SK-N-SH (cell line): ENCODE data around the gene C4A.

ENCODE experiments used
- GABPA ChIP-seq: IDR thresholded peaks from 2 replicates; pipeline ENCODE4 v1.4.0; 2012; ENCODE audit warnings: low read depth, mild to moderate bottlenecking
- POLR2AphosphoS5 ChIP-seq: IDR thresholded peaks from 2 replicates; pipeline ENCODE4 v1.6.1; 2012; ENCODE audit warnings: low read depth, low read length
- RAD21 ChIP-seq: IDR thresholded peaks from 2 replicates; pipeline ENCODE4 v1.6.1; 2012; ENCODE audit warnings: mild to moderate bottlenecking, low read length
- SMC3 ChIP-seq: IDR thresholded peaks from 2 replicates; pipeline ENCODE4 v1.6.1; 2012; ENCODE audit warnings: low read depth, low read length, improper control_type of control experiment
- YY1 ChIP-seq: IDR thresholded peaks from 2 replicates; pipeline ENCODE4 v1.4.0; 2012; ENCODE audit warnings: low read depth, mild to moderate bottlenecking
- TF ChIP-seq, protein P1 (sequence below): fragments of 200-600 bp; sonication (generic); IDR thresholded peaks from 2 replicates; pipeline ENCODE4 v1.6.1; 2017; ENCODE audit warnings: antibody characterized with exemption, mild to moderate bottlenecking, moderate library complexity
- TF ChIP-seq, protein P2 (sequence below): IDR thresholded peaks from 2 replicates; pipeline ENCODE4 v1.6.1; 2012; ENCODE audit warnings: mild to moderate bottlenecking, low read depth, low read length, moderate library complexity
- TF ChIP-seq, protein P3 (sequence below): fragments of 150-350 bp; IDR thresholded peaks from 2 replicates; pipeline ENCODE4 v1.6.1; 2017; ENCODE audit warnings: antibody characterized with exemption, low read length, low read depth, borderline replicate concordance
- TF ChIP-seq, protein P4 (sequence below): IDR thresholded peaks from 2 replicates; pipeline ENCODE4 v1.4.0; 2012; ENCODE audit warnings: low read depth

- TF ChIP-seq, protein P1, sequence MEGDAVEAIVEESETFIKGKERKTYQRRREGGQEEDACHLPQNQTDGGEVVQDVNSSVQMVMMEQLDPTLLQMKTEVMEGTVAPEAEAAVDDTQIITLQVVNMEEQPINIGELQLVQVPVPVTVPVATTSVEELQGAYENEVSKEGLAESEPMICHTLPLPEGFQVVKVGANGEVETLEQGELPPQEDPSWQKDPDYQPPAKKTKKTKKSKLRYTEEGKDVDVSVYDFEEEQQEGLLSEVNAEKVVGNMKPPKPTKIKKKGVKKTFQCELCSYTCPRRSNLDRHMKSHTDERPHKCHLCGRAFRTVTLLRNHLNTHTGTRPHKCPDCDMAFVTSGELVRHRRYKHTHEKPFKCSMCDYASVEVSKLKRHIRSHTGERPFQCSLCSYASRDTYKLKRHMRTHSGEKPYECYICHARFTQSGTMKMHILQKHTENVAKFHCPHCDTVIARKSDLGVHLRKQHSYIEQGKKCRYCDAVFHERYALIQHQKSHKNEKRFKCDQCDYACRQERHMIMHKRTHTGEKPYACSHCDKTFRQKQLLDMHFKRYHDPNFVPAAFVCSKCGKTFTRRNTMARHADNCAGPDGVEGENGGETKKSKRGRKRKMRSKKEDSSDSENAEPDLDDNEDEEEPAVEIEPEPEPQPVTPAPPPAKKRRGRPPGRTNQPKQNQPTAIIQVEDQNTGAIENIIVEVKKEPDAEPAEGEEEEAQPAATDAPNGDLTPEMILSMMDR = no peak
- TF ChIP-seq GABPA = no peak
- no peak for TF ChIP-seq RAD21
- TF ChIP-seq POLR2AphosphoS5 = no peak
- TF ChIP-seq, protein P2, sequence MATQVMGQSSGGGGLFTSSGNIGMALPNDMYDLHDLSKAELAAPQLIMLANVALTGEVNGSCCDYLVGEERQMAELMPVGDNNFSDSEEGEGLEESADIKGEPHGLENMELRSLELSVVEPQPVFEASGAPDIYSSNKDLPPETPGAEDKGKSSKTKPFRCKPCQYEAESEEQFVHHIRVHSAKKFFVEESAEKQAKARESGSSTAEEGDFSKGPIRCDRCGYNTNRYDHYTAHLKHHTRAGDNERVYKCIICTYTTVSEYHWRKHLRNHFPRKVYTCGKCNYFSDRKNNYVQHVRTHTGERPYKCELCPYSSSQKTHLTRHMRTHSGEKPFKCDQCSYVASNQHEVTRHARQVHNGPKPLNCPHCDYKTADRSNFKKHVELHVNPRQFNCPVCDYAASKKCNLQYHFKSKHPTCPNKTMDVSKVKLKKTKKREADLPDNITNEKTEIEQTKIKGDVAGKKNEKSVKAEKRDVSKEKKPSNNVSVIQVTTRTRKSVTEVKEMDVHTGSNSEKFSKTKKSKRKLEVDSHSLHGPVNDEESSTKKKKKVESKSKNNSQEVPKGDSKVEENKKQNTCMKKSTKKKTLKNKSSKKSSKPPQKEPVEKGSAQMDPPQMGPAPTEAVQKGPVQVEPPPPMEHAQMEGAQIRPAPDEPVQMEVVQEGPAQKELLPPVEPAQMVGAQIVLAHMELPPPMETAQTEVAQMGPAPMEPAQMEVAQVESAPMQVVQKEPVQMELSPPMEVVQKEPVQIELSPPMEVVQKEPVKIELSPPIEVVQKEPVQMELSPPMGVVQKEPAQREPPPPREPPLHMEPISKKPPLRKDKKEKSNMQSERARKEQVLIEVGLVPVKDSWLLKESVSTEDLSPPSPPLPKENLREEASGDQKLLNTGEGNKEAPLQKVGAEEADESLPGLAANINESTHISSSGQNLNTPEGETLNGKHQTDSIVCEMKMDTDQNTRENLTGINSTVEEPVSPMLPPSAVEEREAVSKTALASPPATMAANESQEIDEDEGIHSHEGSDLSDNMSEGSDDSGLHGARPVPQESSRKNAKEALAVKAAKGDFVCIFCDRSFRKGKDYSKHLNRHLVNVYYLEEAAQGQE = no peak
- TF ChIP-seq, protein P3, sequence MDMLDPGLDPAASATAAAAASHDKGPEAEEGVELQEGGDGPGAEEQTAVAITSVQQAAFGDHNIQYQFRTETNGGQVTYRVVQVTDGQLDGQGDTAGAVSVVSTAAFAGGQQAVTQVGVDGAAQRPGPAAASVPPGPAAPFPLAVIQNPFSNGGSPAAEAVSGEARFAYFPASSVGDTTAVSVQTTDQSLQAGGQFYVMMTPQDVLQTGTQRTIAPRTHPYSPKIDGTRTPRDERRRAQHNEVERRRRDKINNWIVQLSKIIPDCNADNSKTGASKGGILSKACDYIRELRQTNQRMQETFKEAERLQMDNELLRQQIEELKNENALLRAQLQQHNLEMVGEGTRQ = no peak
- TF ChIP-seq SMC3 = no peak
- TF ChIP-seq, protein P4, sequence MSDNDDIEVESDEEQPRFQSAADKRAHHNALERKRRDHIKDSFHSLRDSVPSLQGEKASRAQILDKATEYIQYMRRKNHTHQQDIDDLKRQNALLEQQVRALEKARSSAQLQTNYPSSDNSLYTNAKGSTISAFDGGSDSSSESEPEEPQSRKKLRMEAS = no peak
- no peak for TF ChIP-seq YY1
Measured at GRCh38 chr6:31978831-31979230, 3.0 kb upstream of the C4A start.
